ENCODE data around the gene ABCC10.
A peak's percentile ranks its signal among the peaks of the same experiment; 100 is the strongest.
"Not testable (repeated sequence)": the region's sequence is repeated elsewhere in the genome, so short reads cannot be mapped to it uniquely, and the experiment has no call there.

ABCC10 gene

GRCh38 chr6:43391440-43392031, 35.8 kb upstream of the ABCC10 start:
- peak overlapping the region; percentile 91 for H3K4me3 ChIP-seq (ENCODE audit: low read length)
- H3K9me3 ChIP-seq (ENCODE audit: control insufficient read depth, insufficient read depth, low read length), result no peaks in the 10 kb centered on the region
- peaks cover 58% of the 10 kb centered on the region for H3K36me3 ChIP-seq (ENCODE audit: control insufficient read depth, low read length)
- TF ChIP-seq EZH2phosphoT487 (IDR thresholded peaks at IDR 0.05; ENCODE audit: borderline replicate concordance, low read length) (no peak), CTCF (IDR thresholded peaks at IDR 0.05; ENCODE audit: low read depth, low read length, poor library complexity, severe bottlenecking) (no peak)
- no peaks in the 10 kb centered on the region for H3K9me2 ChIP-seq (replicated peaks; ENCODE audit: control insufficient read depth, low read length)
- H4K20me1 ChIP-seq (ENCODE audit: control insufficient read depth, insufficient read depth, low read depth, low read length), result no peaks in the 10 kb centered on the region
- peaks cover 93% of the 10 kb centered on the region for H3K4me1 ChIP-seq (ENCODE audit: control insufficient read depth, low read length)
- peak overlapping the region; percentile 94 for H3K27ac ChIP-seq (ENCODE audit: low read depth, low read length)
- no peaks in the 10 kb centered on the region for H3K27me3 ChIP-seq (ENCODE audit: control insufficient read depth, low read length)
- peaks cover 42% of the 10 kb centered on the region for H3F3A ChIP-seq (ENCODE audit: control insufficient read depth, insufficient read depth)
- H3K79me2 ChIP-seq (ENCODE audit: control insufficient read depth, low read length), result peaks cover 85% of the 10 kb centered on the region
- H3K4me2 ChIP-seq (ENCODE audit: low read length), result peak overlapping the region; percentile 99

- peak overlapping the region; percentile 99 for H3K4me2 ChIP-seq (ENCODE audit: low read length)
- H3F3A ChIP-seq (ENCODE audit: control insufficient read depth, insufficient read depth), result peaks cover 44% of the 10 kb centered on the region
- not testable (repeated sequence) for H3K9me3 ChIP-seq (ENCODE audit: control insufficient read depth, insufficient read depth, low read length)
These were observed 34.2 kb upstream of the ABCC10 start for GRCh38 chr6:43393133-43393532.

GRCh38 chr6:43393602-43394001, 33.7 kb upstream of the ABCC10 start:
- Histone ChIP-seq H3K36me3 (ENCODE audit: control insufficient read depth, low read length) (peaks cover 58% of the 10 kb centered on the region), H3F3A (ENCODE audit: control insufficient read depth, insufficient read depth) (peaks cover 44% of the 10 kb centered on the region), H3K4me3 (ENCODE audit: low read length) (peak overlapping the region; percentile 91), H3K9me3 (ENCODE audit: control insufficient read depth, insufficient read depth, low read length) (no peaks in the 10 kb centered on the region), H4K20me1 (ENCODE audit: control insufficient read depth, insufficient read depth, low read depth, low read length) (no peaks in the 10 kb centered on the region), H3K27me3 (ENCODE audit: control insufficient read depth, low read length) (no peaks in the 10 kb centered on the region), H3K9me2 (replicated peaks; ENCODE audit: control insufficient read depth, low read length) (no peaks in the 10 kb centered on the region), H3K79me2 (ENCODE audit: control insufficient read depth, low read length) (peaks cover 88% of the 10 kb centered on the region), H3K27ac (ENCODE audit: low read depth, low read length) (peak overlapping the region; percentile 94), H3K4me1 (ENCODE audit: control insufficient read depth, low read length) (peaks cover 91% of the 10 kb centered on the region), H3K4me2 (ENCODE audit: low read length) (peak overlapping the region; percentile 99)
- TF ChIP-seq EZH2phosphoT487 (IDR thresholded peaks at IDR 0.05; ENCODE audit: borderline replicate concordance, low read length) (no peak), CTCF (IDR thresholded peaks at IDR 0.05; ENCODE audit: low read depth, low read length, poor library complexity, severe bottlenecking) (no peak)

More at GRCh38 chr6:43393133-43393532, 34.2 kb upstream of the ABCC10 start:
- H3K27me3 ChIP-seq (ENCODE audit: control insufficient read depth, low read length); H3K9me2 ChIP-seq (replicated peaks; ENCODE audit: control insufficient read depth, low read length); H4K20me1 ChIP-seq (ENCODE audit: control insufficient read depth, insufficient read depth, low read depth, low read length): not testable (repeated sequence)
- H3K4me1 ChIP-seq (ENCODE audit: control insufficient read depth, low read length), result peaks cover 93% of the 10 kb centered on the region
- H3K27ac ChIP-seq (ENCODE audit: low read depth, low read length), result peak overlapping the region; percentile 94
- peaks cover 55% of the 10 kb centered on the region for H3K36me3 ChIP-seq (ENCODE audit: control insufficient read depth, low read length)
- H3K79me2 ChIP-seq (ENCODE audit: control insufficient read depth, low read length), result peaks cover 89% of the 10 kb centered on the region
- peak overlapping the region; percentile 91 for H3K4me3 ChIP-seq (ENCODE audit: low read length)

- TF ChIP-seq CTCF (IDR thresholded peaks at IDR 0.05; ENCODE audit: low read depth, low read length, poor library complexity, severe bottlenecking) (no peak), EZH2phosphoT487 (IDR thresholded peaks at IDR 0.05; ENCODE audit: borderline replicate concordance, low read length) (no peak)
- H3K4me1 ChIP-seq (ENCODE audit: control insufficient read depth, low read length), result peaks cover 77% of the 10 kb centered on the region
- H3K36me3 ChIP-seq (ENCODE audit: control insufficient read depth, low read length), result peaks cover 67% of the 10 kb centered on the region
- peak overlapping the region; percentile 91 for H3K4me3 ChIP-seq (ENCODE audit: low read length)
- no peaks in the 10 kb centered on the region for H4K20me1 ChIP-seq (ENCODE audit: control insufficient read depth, insufficient read depth, low read depth, low read length)
- H3K79me2 ChIP-seq (ENCODE audit: control insufficient read depth, low read length), result peaks cover 83% of the 10 kb centered on the region
- H3K9me2 ChIP-seq (replicated peaks; ENCODE audit: control insufficient read depth, low read length), result no peaks in the 10 kb centered on the region
- peak overlapping the region; percentile 94 for H3K27ac ChIP-seq (ENCODE audit: low read depth, low read length)
- no peaks in the 10 kb centered on the region for H3K9me3 ChIP-seq (ENCODE audit: control insufficient read depth, insufficient read depth, low read length)
- peak overlapping the region; percentile 99 for H3K4me2 ChIP-seq (ENCODE audit: low read length)
- H3F3A ChIP-seq (ENCODE audit: control insufficient read depth, insufficient read depth), result peaks cover 35% of the 10 kb centered on the region
- H3K27me3 ChIP-seq (ENCODE audit: control insufficient read depth, low read length), result no peaks in the 10 kb centered on the region
These were observed 32.4 kb upstream of the ABCC10 start for GRCh38 chr6:43394982-43395381.

Data from DOHH2 (cell line).